ENCODE results near the gene HK3. TPM values are rescaled to one million over a fixed set of nuclear protein-coding genes. Genes with fewer than 3 reads are reported as not detected.
A peak's percentile ranks its signal among the peaks of the same experiment; 100 is the strongest.

HK3 gene
- total RNA-seq, 2 donors from 2014 or later = 0.46 to 0.81 TPM

DNA sequence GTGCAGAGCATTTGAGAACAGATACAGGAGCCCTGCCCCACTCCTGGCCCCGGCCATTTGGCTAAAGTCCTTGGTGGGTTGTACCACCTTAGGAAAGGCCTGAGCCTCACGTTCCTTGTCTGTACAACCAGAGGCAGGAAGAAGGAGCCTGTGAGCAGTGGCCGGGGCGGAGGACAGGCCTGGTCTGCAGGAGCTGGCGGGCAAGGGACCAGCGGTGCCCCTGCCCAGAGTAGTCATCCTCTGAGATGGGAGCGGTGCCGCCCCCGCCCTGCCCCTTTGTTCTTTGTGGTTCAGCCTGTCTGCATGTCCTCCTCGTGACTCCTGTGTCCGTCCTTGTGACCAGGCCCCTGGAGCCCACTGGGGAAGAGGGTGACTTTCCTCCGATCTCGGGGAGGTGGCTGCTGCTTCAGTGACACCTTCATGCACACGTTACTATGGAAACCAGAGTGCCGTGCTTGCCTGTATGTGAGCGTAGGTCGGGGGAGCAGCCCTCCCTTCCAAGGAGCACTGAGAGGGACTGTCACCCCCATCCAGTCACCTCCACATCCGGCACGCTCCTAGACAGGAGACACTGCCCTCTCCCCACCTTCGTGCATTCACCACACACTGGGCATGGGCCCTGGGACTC lies 45.9 kb downstream of the HK3 start:
- Mint-ChIP-seq H3K27me3 (ENCODE audit: low read depth) (peaks cover 35% of the 10 kb centered on the region), H3K36me3 (ENCODE audit: insufficient read depth in 2 of 2) (no peaks in the 10 kb centered on the region), H3K4me3 (no peak overlapping the region), H3K4me1 (ENCODE audit: low read depth) (no peaks in the 10 kb centered on the region), H3K9me3 (no peaks in the 10 kb centered on the region), H3K27ac (no peak overlapping the region)
- ATAC-seq (replicated peaks in 1 of 2) (no peak), DNase-seq (no peak)

DNA sequence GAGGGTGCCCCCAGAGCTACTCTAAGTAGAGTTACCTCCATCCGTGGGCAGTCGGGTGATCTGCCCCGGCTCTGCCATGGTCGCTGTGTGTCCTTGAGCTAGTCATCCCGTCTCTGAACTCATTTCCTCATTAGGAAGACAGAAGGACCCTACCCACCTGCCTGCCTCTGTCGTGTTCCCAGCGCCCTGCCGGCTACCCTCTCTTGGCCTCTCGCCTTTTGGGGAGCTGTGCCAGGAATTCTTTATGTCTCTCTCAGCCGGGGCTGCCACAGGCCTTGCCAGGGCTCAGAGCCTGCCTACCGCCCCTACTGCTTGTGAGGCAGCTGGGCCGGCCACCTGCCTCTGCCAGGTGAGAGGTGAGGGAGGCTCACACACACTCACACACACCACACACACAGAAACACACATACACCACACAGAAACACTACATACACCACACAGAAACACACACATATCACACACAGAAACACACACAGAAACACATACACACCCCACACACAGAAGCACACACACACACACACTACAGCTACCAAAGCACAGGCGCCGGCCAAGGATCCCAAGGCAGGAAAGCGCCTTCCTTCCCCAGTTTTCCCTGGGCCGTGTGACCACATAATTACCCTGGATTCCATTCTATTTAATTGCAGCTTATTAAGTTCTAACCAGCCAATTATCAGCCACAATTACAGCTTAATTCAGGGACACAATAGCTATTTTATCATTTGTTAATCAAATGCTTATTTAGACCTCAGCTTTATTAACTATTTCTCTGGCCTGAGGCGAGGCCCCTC lies 47.1 kb downstream of the HK3 start:
- Mint-ChIP-seq H3K27me3 (ENCODE audit: low read depth) (peaks cover 27% of the 10 kb centered on the region), H3K36me3 (ENCODE audit: insufficient read depth in 2 of 2) (no peaks in the 10 kb centered on the region), H3K4me1 (ENCODE audit: low read depth) (no peaks in the 10 kb centered on the region), H3K27ac (no peak overlapping the region), H3K4me3 (no peak overlapping the region), H3K9me3 (no peaks in the 10 kb centered on the region)
- no peak for DNase-seq
- ATAC-seq (replicated peaks in 1 of 2) = no peak

DNA sequence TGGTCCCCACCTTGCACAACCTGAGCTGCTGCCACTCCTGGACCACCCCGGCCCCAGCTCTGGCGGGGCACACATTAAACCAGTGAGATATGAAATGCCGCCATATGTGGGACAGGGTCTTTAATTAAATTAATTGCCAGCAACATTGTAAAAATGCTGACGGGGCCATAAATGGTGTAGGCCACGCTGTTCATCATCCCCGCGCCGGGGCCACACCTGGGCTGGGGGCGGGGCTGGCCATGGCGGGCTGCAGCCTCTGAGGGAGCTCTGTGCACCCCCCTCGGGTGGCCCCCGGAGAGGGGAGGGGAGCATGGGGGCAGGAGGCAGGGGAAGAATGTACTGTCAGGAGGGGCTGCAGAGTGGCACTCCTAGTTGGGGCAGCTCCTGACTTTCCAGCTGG lies 47.8 kb downstream of the HK3 start:
- H3K27ac Mint-ChIP-seq = no peak overlapping the region
- H3K4me3 Mint-ChIP-seq = no peak overlapping the region
- no peak for ATAC-seq (replicated peaks in 1 of 2)
- DNase-seq = no peak
- peaks cover 24% of the 10 kb centered on the region for H3K27me3 Mint-ChIP-seq (ENCODE audit: low read depth)
- no peaks in the 10 kb centered on the region for H3K36me3 Mint-ChIP-seq (ENCODE audit: insufficient read depth in 2 of 2)
- H3K9me3 Mint-ChIP-seq = no peaks in the 10 kb centered on the region
- no peaks in the 10 kb centered on the region for H3K4me1 Mint-ChIP-seq (ENCODE audit: low read depth)

DNA sequence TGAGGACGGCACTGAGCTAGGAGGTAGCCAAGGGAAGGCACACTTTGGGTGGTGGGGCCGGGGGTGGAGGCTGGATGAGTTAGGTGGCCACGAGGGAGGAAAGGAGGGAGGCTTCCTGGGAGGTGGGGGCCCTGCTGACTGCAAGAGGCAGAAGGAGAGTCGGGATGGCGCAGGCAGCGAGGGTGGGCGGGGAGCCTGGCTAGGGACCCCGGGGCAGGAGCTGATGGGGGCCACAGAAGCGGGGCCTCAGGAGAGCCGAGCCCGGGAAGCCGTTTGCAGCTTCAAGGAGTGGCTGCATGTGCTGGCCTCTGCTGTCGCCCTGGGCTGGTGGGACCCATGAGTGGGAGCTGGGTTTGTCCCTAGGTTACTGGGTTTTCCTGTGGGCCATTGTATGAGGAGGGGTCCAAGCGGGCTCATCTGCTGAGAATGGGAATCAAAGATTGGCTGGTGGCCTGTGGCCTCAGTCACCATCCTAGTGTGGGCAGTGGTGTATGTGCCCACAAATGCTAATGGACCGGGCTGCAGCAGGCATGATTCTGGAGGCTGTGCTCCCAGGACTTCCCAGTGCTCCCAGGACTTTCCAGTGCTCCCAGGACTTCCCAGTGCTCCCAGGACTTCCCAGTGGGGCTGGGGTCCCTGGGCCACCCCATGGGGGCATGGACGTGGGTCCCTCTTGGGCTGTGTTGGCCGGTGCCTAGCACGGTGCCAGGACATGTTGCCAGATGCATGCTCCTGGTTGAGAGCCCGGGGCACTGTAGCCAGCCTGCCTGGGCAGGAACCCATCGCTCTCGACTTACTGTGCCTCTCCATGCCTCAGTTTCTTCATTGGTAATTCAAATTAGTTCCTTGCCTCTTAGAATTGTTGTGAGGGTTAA lies 48.5 kb downstream of the HK3 start:
- no peak for ATAC-seq (replicated peaks in 1 of 2)

DNA sequence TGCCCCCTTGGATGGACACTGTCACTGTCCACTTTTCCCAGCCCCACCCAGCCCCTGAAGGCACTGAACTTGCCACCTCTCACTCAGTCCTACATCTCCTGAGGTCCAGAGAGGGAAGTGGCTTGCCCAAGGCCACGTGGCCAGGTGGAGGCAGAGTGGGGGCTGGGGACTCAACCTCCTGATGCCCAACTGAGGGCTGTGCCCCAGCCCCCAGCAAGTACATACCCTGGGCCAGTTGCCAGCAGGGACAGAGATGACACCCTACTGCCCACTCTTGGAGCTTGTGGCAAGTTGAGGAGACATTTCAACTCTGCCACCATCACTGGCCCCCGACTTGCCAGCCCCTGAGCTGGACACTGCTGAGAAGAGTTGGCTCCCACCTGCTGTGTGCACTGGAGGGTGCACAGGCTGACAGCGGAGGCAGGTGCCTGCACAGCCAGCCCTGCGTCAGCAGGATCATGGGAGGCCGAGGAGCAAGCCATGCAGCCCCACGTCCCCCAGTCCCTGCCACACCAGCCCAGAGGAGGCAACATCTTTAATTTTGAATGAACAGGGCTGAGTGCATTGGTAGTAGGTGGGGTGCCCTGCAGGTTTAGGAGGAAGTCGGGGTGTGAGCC lies 49.4 kb downstream of the HK3 start:
- H3K27ac Mint-ChIP-seq = no peak overlapping the region
- no peak overlapping the region for H3K4me3 Mint-ChIP-seq
- H3K27me3 Mint-ChIP-seq (ENCODE audit: low read depth) = peaks cover 37% of the 10 kb centered on the region
- no peaks in the 10 kb centered on the region for H3K9me3 Mint-ChIP-seq
- H3K4me1 Mint-ChIP-seq (ENCODE audit: low read depth) = no peaks in the 10 kb centered on the region
- DNase-seq (no peak), ATAC-seq (replicated peaks in 1 of 2) (no peak)
- no peaks in the 10 kb centered on the region for H3K36me3 Mint-ChIP-seq (ENCODE audit: insufficient read depth in 2 of 2)

More for the DNA sequence above, 48.5 kb downstream of the HK3 start:
- Mint-ChIP-seq H3K36me3 (ENCODE audit: insufficient read depth in 2 of 2) (no peaks in the 10 kb centered on the region), H3K27ac (no peak overlapping the region), H3K4me1 (ENCODE audit: low read depth) (no peaks in the 10 kb centered on the region), H3K9me3 (no peaks in the 10 kb centered on the region), H3K27me3 (ENCODE audit: low read depth) (peaks cover 30% of the 10 kb centered on the region), H3K4me3 (no peak overlapping the region)
- DNase-seq = no peak

DNA sequence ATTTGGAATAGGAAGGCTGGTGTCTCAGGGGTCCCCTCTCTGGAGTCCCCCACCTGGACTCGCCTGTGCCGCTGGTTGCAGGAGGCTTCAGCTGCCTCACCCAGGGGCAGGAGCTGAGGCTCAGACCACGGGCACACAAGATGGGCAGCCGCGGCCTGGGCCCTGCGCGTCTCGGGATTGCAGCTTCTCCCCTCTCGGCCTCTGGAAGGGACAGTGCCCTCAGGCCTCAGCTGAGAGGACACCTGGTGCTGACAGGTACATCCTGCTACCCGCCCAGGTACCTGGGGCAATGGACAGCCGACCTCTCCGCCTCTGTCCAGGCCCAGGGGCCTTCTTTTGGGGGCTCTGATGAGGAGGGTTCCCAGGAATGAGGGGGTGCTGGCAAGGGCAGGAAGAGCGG lies 50.5 kb downstream of the HK3 start:
- Mint-ChIP-seq H3K4me1 (ENCODE audit: low read depth) (no peaks in the 10 kb centered on the region), H3K4me3 (no peak overlapping the region), H3K36me3 (ENCODE audit: insufficient read depth in 2 of 2) (no peaks in the 10 kb centered on the region), H3K27ac (no peak overlapping the region), H3K27me3 (ENCODE audit: low read depth) (peaks cover 32% of the 10 kb centered on the region), H3K9me3 (no peaks in the 10 kb centered on the region)
- ATAC-seq (replicated peaks in 1 of 2) = no peak
- no peak for DNase-seq

DNA sequence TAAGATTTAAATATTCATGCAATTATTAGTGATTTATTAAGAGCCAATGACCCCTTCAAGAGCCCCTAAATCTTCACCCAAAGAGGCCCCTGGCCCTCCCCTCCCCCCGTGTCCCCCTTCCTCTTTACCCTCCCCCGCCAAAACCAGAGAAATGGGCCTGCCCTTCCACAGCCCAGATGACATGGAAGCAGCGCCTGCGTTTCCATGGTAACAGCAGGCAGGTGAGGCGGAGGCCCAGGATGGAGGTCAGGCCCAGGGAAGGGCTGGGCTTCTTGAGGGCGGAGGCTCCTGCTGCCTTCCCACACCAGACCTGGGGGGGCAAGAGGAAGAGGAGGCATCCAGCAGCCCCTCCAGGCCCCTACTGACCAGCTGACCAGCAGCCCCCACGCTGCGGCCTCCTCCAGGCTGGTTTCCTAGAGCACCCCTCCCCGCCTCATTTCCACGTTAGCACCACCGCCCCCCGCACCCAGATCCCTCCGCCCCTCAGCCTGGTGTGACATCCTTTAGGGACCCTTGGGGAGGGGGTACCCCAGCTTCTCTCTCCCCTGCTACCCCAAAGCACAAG lies 51.3 kb downstream of the HK3 start:
- Mint-ChIP-seq H3K9me3 (no peaks in the 10 kb centered on the region), H3K4me1 (ENCODE audit: low read depth) (no peaks in the 10 kb centered on the region), H3K4me3 (no peak overlapping the region), H3K27ac (no peak overlapping the region), H3K36me3 (ENCODE audit: insufficient read depth in 2 of 2) (no peaks in the 10 kb centered on the region), H3K27me3 (ENCODE audit: low read depth) (peaks cover 30% of the 10 kb centered on the region)
- DNase-seq (no peak), ATAC-seq (replicated peaks in 1 of 2) (no peak)

DNA sequence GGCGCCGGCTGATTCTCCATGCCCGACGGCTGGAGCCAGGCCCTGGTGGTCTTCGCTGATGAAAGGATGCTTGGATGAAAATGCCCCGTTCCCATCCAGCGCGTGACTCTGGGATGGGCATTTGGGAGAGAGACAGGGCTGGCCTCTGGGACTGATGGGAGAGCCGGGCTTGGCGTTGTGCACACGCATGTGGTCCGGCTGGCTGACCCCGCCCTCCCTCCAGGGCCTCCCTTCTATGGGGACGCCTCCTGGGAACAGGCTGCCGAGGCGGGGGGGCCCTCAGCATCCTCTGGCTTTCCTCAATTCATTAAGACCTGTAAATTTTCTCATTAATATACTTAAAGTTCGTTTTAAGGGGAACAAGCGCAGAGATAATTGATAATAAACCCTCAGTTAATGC lies 52.0 kb downstream of the HK3 start:
- Mint-ChIP-seq H3K27me3 (ENCODE audit: low read depth) (peaks cover 26% of the 10 kb centered on the region), H3K9me3 (no peaks in the 10 kb centered on the region), H3K4me3 (no peak overlapping the region), H3K4me1 (ENCODE audit: low read depth) (no peaks in the 10 kb centered on the region), H3K27ac (no peak overlapping the region), H3K36me3 (ENCODE audit: insufficient read depth in 2 of 2) (no peaks in the 10 kb centered on the region)
- DNase-seq (no peak), ATAC-seq (replicated peaks in 1 of 2) (no peak)

DNA sequence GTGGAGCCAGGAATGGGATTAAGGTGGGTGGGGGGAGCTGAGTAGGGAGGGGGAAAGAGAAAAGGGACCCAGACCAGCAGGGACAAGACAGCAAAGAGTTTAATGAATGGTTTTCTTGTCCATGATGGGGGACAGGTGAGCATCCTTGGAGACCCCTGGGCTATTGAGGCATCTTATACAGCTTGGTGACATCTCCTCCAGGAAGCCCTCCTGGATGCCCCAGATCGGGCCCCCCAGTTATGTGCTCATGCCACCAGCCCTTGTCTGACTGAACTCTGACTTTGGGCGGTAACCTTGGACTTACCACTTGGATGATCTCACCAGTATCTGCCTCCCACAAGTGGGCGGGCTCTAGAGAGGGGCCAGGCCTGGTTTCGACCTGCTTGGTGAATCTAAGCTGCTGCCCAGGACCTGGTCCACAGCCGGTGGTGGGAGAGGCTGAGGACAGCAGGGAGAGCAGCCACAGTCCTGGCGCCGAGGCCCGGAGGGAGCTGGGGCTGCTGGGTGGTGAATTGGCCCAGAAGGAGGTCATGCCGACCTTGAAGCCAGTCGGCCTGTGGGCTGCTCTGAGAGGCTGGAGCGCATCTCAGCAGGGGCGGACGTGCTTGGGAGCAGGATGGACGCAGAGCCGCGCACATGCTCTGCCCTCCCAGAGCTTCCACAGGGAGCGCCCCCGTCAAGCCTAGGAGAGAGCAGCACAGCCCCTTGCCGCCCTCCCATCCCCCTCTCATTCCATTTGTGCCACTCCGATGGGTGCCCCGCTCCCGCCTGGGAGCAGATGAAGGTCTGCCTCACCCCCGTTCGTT lies 52.6 kb downstream of the HK3 start:
- peaks cover 26% of the 10 kb centered on the region for H3K27me3 Mint-ChIP-seq (ENCODE audit: low read depth)
- H3K36me3 Mint-ChIP-seq (ENCODE audit: insufficient read depth in 2 of 2) = no peaks in the 10 kb centered on the region
- peak; percentile 39 to 42 for ATAC-seq (replicated peaks in 1 of 2)
- no peak overlapping the region for H3K27ac Mint-ChIP-seq
- peak; percentile 7 to 17 for DNase-seq
- no peak overlapping the region for H3K4me3 Mint-ChIP-seq
- H3K4me1 Mint-ChIP-seq (ENCODE audit: low read depth) = no peaks in the 10 kb centered on the region
- no peaks in the 10 kb centered on the region for H3K9me3 Mint-ChIP-seq

DNA sequence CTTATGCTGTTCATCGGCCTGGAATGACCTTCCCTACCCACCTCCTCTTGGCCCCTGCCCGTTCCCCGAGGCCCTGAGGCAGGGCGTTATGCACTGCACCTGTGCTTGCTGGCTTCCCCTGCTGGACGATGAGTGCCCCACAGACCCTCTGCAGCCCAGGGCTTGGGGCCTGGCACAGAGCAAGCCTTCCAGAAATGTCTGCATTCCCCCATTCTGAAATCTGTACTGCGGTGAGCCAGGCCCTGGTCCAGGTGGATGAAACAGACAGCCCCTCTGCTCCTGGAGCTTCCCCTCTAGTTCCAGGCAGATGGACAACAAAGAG lies 53.8 kb downstream of the HK3 start:
- DNase-seq = no peak
- H3K4me1 Mint-ChIP-seq (ENCODE audit: low read depth) = no peaks in the 10 kb centered on the region
- H3K4me3 Mint-ChIP-seq = no peak overlapping the region
- no peak overlapping the region for H3K27ac Mint-ChIP-seq
- peaks cover 30% of the 10 kb centered on the region for H3K27me3 Mint-ChIP-seq (ENCODE audit: low read depth)
- no peaks in the 10 kb centered on the region for H3K36me3 Mint-ChIP-seq (ENCODE audit: insufficient read depth in 2 of 2)
- no peaks in the 10 kb centered on the region for H3K9me3 Mint-ChIP-seq
- no peak for ATAC-seq (replicated peaks in 1 of 2)

DNA sequence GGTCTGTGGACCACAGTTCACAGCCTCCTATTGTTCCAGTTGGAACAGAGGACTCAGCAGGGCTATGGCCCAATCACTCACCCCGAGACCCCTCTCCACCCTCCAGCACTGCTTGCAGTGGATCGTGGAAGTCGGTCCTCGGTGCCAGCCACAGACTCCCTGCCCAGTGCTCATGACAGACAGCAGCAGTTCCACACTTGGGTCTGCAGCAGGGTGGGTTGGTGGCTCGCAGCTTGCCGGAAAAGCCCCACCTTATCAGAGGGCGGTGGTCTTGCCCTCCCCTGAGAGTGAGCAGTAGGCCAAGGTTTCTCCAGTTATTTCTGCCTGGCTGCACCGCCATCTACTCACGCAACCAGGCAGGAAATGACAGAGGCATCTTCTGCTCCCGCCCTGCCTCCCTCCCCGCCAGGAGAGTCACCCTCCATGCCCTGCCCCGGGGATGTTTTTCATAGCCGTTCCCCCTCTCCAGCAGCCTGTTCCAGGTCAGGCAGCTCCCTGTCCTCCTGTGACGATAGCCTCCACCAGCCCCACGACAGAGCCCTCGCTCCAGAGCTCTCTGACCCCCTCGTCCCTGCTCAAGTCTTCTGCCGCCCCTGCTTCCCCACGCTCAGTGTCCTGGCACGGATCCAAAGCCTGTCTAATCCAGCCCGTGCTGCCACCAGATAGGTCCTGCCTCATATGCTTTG lies 54.3 kb downstream of the HK3 start:
- no peak for ATAC-seq (replicated peaks in 1 of 2)
- Mint-ChIP-seq H3K36me3 (ENCODE audit: insufficient read depth in 2 of 2) (no peaks in the 10 kb centered on the region), H3K27me3 (ENCODE audit: low read depth) (peaks cover 30% of the 10 kb centered on the region), H3K9me3 (no peaks in the 10 kb centered on the region), H3K4me1 (ENCODE audit: low read depth) (no peaks in the 10 kb centered on the region), H3K4me3 (no peak overlapping the region), H3K27ac (no peak overlapping the region)
- no peak for DNase-seq

DNA sequence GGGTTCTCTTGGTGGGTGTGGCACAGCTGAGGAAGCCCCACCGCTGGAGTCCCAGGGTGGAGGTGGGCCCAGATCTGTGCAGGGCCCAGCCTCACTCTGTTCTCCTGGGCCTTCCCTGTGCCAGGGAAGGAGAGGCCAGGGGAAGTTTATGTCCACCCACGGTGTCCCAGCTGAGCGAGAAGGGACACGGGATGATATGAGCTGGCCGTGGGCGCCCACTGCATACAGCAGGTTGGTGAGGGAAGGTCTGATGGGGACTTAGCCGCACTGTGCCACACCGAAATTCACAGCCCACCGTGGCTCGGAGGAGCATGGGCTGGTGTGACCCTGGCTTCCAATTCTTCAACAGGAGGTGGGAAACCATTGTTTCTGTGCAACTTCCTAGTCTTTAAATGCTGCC lies 54.9 kb downstream of the HK3 start:
- Mint-ChIP-seq H3K9me3 (no peaks in the 10 kb centered on the region), H3K27ac (no peak overlapping the region), H3K27me3 (ENCODE audit: low read depth) (peaks cover 29% of the 10 kb centered on the region), H3K4me1 (ENCODE audit: low read depth) (no peaks in the 10 kb centered on the region), H3K4me3 (no peak overlapping the region), H3K36me3 (ENCODE audit: insufficient read depth in 2 of 2) (no peaks in the 10 kb centered on the region)
- DNase-seq (no peak), ATAC-seq (replicated peaks in 1 of 2) (no peak)

Measured in activated T-cell treated with anti-CD3 and anti-CD28 coated beads, Interleukin-2, amount 50 U/mL, for 72 hours (primary cell).